WTC11 (cell line): Measurements from ENCODE around the gene SPNS3.

Experiments used
- CTCF ChIP-seq: fragments of 200-600 bp; IDR thresholded peaks from 2 replicates; pipeline ENCODE4 v1.8.0; 2022; ENCODE audit warnings: antibody characterized with exemption
- MAX ChIP-seq: sonication (generic); formaldehyde crosslinking; IDR thresholded peaks from 2 replicates; pipeline ENCODE4 v1.8.0; 2022; ENCODE audit warnings: mild to moderate bottlenecking, missing genetic modification reagents

GRCh38 chr17:4450710-4451316 lies 17.1 kb downstream of the SPNS3 start:
- no peak for TF ChIP-seq CTCF
- no peak for TF ChIP-seq MAX (CRISPR knock-in tag)
